NCI-H446 treated with DMSO at 0.1 percent for 48 hours (cell line): ENCODE data around the gene ELK3.

Experiments
- DNase-seq: peaks from one replicate; lab custom pipeline; 2025; lab: John Stamatoyannopoulos, UW

Gene ELK3

GRCh38 chr12:96189781-96190180 is 4.4 kb upstream of the ELK3 start:
- no peak for DNase-seq

- no peak for DNase-seq
These were observed 3.6 kb upstream of the ELK3 start for GRCh38 chr12:96190413-96191108.

- DNase-seq, result no peak
These were observed 1.1 kb upstream of the ELK3 start for GRCh38 chr12:96192926-96193573.

- no peak for DNase-seq
These were observed 358 bp downstream of the ELK3 start for GRCh38 chr12:96194576-96194889.

- no peak for DNase-seq
These were observed 1.0 kb downstream of the ELK3 start for GRCh38 chr12:96194971-96195844.

GRCh38 chr12:96195845-96196451 is 1.8 kb downstream of the ELK3 start:
- no peak for DNase-seq

- no peak for DNase-seq
These were observed 2.6 kb downstream of the ELK3 start for GRCh38 chr12:96196781-96197180.

GRCh38 chr12:96197503-96198272 is 3.5 kb downstream of the ELK3 start:
- DNase-seq, result no peak

GRCh38 chr12:96198965-96199364 is 4.8 kb downstream of the ELK3 start:
- no peak for DNase-seq

GRCh38 chr12:96199464-96199863 is 5.3 kb downstream of the ELK3 start:
- DNase-seq, result no peak

- no peak for DNase-seq
These were observed 7.4 kb downstream of the ELK3 start for GRCh38 chr12:96201272-96202227.

- no peak for DNase-seq
These were observed 10.2 kb downstream of the ELK3 start for GRCh38 chr12:96204381-96204780.

- DNase-seq, result no peak
These were observed 11.7 kb downstream of the ELK3 start for GRCh38 chr12:96205908-96206307.

- no peak for DNase-seq
These were observed 12.9 kb downstream of the ELK3 start for GRCh38 chr12:96206936-96207662.

GRCh38 chr12:96208346-96208745 is 14.2 kb downstream of the ELK3 start:
- no peak for DNase-seq

- DNase-seq, result no peak
These were observed 14.8 kb downstream of the ELK3 start for GRCh38 chr12:96208801-96209549.

- DNase-seq, result no peak
These were observed 16.3 kb downstream of the ELK3 start for GRCh38 chr12:96210376-96211055.

- DNase-seq, result no peak
These were observed 17.8 kb downstream of the ELK3 start for GRCh38 chr12:96211988-96212387.
